IgD-negative memory B cell (primary cell): ENCODE results near the gene ITGA8. TPM values are rescaled to one million over a fixed set of nuclear protein-coding genes. Genes with fewer than 3 reads are reported as not detected.

Experiments
- H3K27ac Mint-ChIP-seq, 3 donors: one replicate each; pipeline ENCODE4 v1.8.0; 2020 to 2022; ENCODE audit warnings: mild to moderate bottlenecking in 3 of 3, mixed read lengths in 3 of 3, moderate library complexity in 1 of 3
- H3K27me3 Mint-ChIP-seq: one replicate; pipeline ENCODE4 v1.8.0; 2021; ENCODE audit warnings: mixed read lengths
- H3K36me3 Mint-ChIP-seq: one replicate; pipeline ENCODE4 v1.8.0; 2020; ENCODE audit warnings: mild to moderate bottlenecking, mixed read lengths
- H3K4me1 Mint-ChIP-seq, 3 donors: one replicate each; pipeline ENCODE4 v1.8.0; 2020 to 2022; ENCODE audit warnings: mixed read lengths in 3 of 3, mild to moderate bottlenecking in 1 of 3
- H3K4me3 Mint-ChIP-seq, 4 donors: one replicate each; pipeline ENCODE4 v1.8.0; 2020 to 2022; ENCODE audit warnings: mild to moderate bottlenecking in 4 of 4, mixed read lengths in 4 of 4, moderate library complexity in 3 of 4
- H3K9me3 Mint-ChIP-seq, 3 donors: one replicate each; pipeline ENCODE4 v1.8.0; 2020 to 2021; ENCODE audit warnings: mixed read lengths in 3 of 3, mild to moderate bottlenecking in 1 of 3
- polyA plus RNA-seq: library from polyadenylated mRNA; unstranded; fragments of 300-500 nt; fragmentation: Illumina TruSeq; gene quantifications from one replicate; pipeline ENCODE4 v1.2.3, GENCODE V29; 2021

Gene ITGA8
- polyA plus RNA-seq, 1 donor from 2014 or later = not detected

DNA sequence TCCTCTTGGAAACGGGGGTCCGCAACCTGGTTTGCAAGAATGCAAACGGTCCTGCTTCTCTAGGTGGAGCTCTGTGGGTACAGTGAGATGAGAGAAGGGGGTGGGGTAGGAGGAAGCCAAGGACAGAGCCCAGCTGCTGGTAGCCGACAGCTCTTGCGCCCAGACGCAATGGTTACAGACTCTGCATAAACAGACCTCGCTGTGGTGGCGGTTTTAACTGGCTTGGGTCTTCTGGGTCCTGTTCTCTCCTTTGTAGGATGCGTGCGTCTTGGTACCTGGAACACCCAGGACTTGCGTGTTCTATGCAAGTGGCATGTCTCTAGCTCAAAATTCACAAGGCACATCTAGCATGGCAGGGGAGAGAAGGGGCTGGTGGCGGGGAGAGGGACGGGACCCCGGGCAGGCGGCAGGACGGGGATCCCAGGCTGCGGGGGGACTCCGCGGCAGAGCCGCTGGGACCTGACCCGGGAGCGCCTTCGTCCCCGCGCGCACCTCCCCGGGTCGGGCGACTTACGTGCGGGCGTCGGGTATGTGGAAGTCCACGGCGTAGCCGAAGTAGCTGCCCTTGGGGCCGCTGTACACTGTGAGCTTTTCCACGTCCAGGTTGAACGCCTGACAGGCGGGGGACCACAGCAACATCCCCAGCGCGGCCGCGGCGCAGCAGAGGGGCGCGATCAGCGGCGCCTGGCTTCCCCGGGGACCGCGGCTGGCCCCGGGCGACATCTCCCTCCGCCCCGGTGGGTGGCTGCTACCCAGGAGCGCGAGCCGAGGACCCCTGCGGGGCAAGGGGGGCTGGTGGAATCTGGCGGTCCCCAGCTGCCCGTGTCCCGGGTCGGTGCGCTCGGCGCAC is 448 bp downstream of the ITGA8 start:
- Mint-ChIP-seq H3K27ac (peak overlapping the region in 1 of 3 donors; percentile 50), H3K36me3 (no peaks in the 10 kb centered on the region), H3K9me3 (no peaks in the 10 kb centered on the region), H3K4me3 (peak overlapping the region in 3 of 4 donors; percentile 27 to 68 (median 47)), H3K4me1 (peaks cover 0 to 6% (median 0%) of the 10 kb centered on the region in 3 donors), H3K27me3 (peaks cover 24% of the 10 kb centered on the region)

GRCh38 chr10:15718694-15719048 is 1.1 kb downstream of the ITGA8 start:
- peak overlapping the region in 1 of 4 donors; percentile 16 for H3K4me3 Mint-ChIP-seq
- peak overlapping the region in 2 of 3 donors; percentile 50 to 65 for H3K27ac Mint-ChIP-seq
- peaks cover 24% of the 10 kb centered on the region for H3K27me3 Mint-ChIP-seq

DNA sequence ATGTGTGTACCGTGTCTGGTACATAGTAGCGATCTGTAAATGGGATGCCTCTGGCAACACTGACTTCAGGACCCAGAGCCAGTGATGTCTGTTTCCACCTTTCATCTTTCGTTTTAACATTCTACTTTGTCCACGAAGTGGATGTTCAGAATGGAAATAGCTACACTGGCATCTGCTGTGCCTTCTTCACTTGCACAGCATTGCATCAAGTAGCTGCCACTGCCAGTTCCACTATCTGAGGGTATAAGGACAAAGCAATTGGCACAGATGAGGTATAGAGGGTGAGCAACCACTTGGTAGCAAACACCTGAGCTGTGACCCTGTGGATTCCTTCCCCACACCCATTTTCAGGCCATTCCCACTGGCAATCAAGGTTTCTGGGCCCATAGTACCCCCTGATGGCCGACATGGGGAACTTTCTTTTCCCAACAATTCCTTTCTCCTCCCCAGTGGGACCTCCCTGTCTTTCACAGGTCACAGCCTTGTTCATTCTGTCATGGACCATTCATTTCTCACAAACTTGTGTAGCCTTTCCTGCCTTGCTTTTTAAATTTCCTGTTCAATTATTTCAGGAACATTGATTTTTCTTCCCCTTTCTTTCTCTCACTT is 4.0 kb downstream of the ITGA8 start:
- peaks cover 18% of the 10 kb centered on the region for H3K27me3 Mint-ChIP-seq
- H3K9me3 Mint-ChIP-seq = no peaks in the 10 kb centered on the region
- peaks cover 0 to 6% (median 0%) of the 10 kb centered on the region in 3 donors for H3K4me1 Mint-ChIP-seq
- H3K36me3 Mint-ChIP-seq = no peaks in the 10 kb centered on the region
- no peak overlapping the region for H3K4me3 Mint-ChIP-seq
- no peak overlapping the region for H3K27ac Mint-ChIP-seq

More at GRCh38 chr10:15718694-15719048, 1.1 kb downstream of the ITGA8 start:
- H3K4me1 Mint-ChIP-seq = peaks cover 0 to 6% (median 0%) of the 10 kb centered on the region in 3 donors
- H3K9me3 Mint-ChIP-seq = no peaks in the 10 kb centered on the region
- H3K36me3 Mint-ChIP-seq = no peaks in the 10 kb centered on the region

- Mint-ChIP-seq H3K4me3 (no peak overlapping the region), H3K27me3 (peaks cover 16% of the 10 kb centered on the region), H3K4me1 (peaks cover 0 to 5% (median 0%) of the 10 kb centered on the region in 3 donors), H3K27ac (no peak overlapping the region), H3K36me3 (no peaks in the 10 kb centered on the region), H3K9me3 (no peaks in the 10 kb centered on the region)
Measured at GRCh38 chr10:15714847-15715246, 4.9 kb downstream of the ITGA8 start.

- Mint-ChIP-seq H3K4me3 (no peak overlapping the region), H3K27ac (no peak overlapping the region), H3K36me3 (no peaks in the 10 kb centered on the region), H3K4me1 (no peaks in the 10 kb centered on the region), H3K27me3 (peaks cover 5% of the 10 kb centered on the region), H3K9me3 (no peaks in the 10 kb centered on the region)
Measured at GRCh38 chr10:15712883-15713282, 6.8 kb downstream of the ITGA8 start.

DNA sequence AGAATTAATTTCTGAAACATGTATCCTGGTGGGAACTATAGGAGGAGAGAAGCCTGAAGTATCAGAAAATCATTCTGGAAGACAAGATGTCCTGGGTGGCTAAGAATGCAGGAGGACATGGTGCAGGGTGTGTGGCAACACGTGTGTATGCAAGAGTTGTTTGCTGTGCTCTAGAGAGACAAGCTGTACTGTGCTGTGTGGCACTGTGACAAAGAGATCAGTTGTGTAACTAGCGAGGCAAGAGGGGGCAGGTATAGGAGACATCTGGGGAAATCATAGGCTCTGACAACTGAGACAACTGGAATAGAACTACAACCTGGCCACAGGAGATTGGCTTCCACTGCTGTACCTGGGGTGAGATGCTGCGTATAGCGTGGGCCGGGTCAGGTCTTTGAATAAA is 9.3 kb downstream of the ITGA8 start:
- no peaks in the 10 kb centered on the region for H3K36me3 Mint-ChIP-seq

DNA sequence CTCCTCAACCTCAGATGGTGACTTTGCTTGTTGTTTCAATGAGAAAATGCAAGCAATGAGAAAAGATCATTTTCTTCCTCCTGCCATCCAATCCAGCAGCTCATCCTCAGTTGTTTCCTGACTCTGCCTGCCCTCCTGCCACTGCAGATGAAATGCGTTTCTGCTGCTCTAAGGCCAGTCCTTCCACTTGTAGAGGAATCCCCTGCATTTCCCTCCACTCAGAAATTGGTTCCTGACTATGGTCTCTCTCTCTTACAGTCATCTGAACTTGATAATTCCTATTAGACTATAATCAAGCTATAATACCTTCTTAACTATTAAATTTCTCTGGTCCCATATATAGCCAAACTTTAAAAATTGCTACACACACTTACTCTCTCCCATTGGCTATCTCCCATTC is 14.4 kb downstream of the ITGA8 start:
- Mint-ChIP-seq H3K27ac (no peak overlapping the region), H3K9me3 (peaks cover 0 to 2% (median 0%) of the 10 kb centered on the region in 3 donors), H3K4me1 (no peaks in the 10 kb centered on the region), H3K4me3 (no peak overlapping the region), H3K36me3 (no peaks in the 10 kb centered on the region), H3K27me3 (no peaks in the 10 kb centered on the region)

More for the DNA sequence above, 9.3 kb downstream of the ITGA8 start:
- H3K27me3 Mint-ChIP-seq = peaks cover 1% of the 10 kb centered on the region
- H3K4me3 Mint-ChIP-seq = no peak overlapping the region
- H3K9me3 Mint-ChIP-seq = no peaks in the 10 kb centered on the region
- no peak overlapping the region for H3K27ac Mint-ChIP-seq
- no peaks in the 10 kb centered on the region for H3K4me1 Mint-ChIP-seq

DNA sequence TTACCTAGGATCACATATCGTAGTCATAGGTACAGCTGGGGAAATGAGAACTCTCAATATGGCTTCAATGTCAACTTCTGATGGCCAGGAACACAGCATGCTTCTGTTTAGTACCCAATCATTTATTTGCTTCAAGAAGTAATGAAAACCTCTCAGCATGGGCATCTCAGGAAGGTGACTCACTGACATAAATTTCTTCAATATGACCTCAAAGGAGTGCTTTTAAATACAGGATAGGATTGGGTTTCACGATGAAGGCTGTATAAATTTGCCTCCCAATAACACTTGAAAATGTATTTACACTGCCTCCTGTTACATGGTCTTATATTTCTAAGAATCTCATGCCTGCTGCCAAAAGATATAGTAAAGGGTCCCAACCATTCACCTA is 15.1 kb downstream of the ITGA8 start:
- Mint-ChIP-seq H3K9me3 (peaks cover 0 to 2% (median 0%) of the 10 kb centered on the region in 3 donors), H3K36me3 (no peaks in the 10 kb centered on the region), H3K27me3 (no peaks in the 10 kb centered on the region), H3K4me1 (no peaks in the 10 kb centered on the region), H3K27ac (no peak overlapping the region), H3K4me3 (no peak overlapping the region)

DNA sequence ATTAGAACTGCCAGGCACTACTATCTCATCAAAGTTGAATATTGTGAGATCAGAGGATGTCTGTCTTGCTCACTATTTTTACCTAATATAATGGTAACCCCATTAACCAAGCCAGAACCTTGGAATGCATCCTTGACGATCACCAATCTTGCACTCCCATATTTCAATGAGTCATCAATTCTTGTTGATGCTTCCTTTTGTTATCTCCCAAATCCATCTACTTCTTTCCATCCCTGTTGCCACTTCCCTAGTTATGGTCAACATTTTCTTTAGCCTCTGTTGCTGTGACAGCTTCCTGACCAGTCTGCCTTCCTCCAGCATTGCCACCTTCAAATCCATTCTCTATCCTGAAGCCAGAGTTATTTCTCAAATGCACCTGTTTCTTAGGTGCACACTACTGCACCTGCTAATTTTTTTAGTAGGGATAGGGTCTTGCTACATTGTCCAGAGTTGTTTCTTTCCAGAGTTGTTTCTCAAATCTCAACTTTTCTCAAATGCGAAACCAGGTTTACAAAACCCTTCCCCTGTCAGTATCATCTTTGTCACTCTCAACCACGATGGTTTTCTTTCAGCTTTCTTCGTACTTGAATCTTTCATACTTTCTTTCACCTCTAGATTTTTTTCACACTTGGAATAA is 15.7 kb downstream of the ITGA8 start:
- H3K9me3 Mint-ChIP-seq = peaks cover 0 to 4% (median 0%) of the 10 kb centered on the region in 3 donors
- no peaks in the 10 kb centered on the region for H3K36me3 Mint-ChIP-seq
- no peak overlapping the region for H3K27ac Mint-ChIP-seq
- H3K4me1 Mint-ChIP-seq = no peaks in the 10 kb centered on the region
- H3K27me3 Mint-ChIP-seq = no peaks in the 10 kb centered on the region
- no peak overlapping the region for H3K4me3 Mint-ChIP-seq

GRCh38 chr10:15703151-15703880 is 16.4 kb downstream of the ITGA8 start:
- H3K9me3 Mint-ChIP-seq = peaks cover 0 to 4% (median 1%) of the 10 kb centered on the region in 3 donors
- no peaks in the 10 kb centered on the region for H3K27me3 Mint-ChIP-seq
- no peaks in the 10 kb centered on the region for H3K4me1 Mint-ChIP-seq
- no peak overlapping the region for H3K27ac Mint-ChIP-seq
- no peaks in the 10 kb centered on the region for H3K36me3 Mint-ChIP-seq
- H3K4me3 Mint-ChIP-seq = no peak overlapping the region

DNA sequence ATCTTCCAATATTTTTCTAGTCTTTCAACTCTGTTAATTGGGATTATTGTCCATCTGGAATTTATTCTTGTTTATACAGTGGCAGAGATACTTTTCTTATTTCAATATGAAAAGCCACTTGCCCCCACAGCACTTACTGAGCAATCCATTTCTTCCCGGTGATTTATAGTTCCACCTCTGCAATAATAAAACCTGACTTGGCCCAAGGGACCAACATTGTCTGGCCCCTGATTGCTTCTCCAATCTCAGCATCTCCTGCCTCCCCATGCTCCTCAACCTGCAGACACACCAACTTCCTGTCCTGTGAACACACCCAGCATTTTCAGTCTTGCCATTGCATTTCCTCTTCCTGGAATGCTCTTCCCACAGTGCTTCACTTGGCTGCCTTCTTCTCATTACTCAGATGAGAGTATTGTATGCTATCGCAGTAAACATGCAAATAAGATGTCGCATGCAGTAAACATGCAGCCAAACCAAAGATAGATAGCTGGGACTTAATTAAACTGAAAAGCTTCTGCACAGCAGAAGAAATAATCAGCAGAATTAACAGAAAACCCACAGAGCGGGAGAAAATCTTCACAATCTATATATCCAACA is 19.5 kb downstream of the ITGA8 start:
- Mint-ChIP-seq H3K27me3 (no peaks in the 10 kb centered on the region), H3K4me3 (no peak overlapping the region), H3K9me3 (peaks cover 0 to 6% (median 1%) of the 10 kb centered on the region in 3 donors), H3K27ac (no peak overlapping the region), H3K4me1 (no peaks in the 10 kb centered on the region), H3K36me3 (no peaks in the 10 kb centered on the region)

GRCh38 chr10:15695852-15696251 is 23.9 kb downstream of the ITGA8 start:
- Mint-ChIP-seq H3K4me1 (no peaks in the 10 kb centered on the region), H3K9me3 (peaks cover 0 to 4% (median 1%) of the 10 kb centered on the region in 3 donors), H3K27me3 (no peaks in the 10 kb centered on the region), H3K27ac (no peak overlapping the region), H3K36me3 (no peaks in the 10 kb centered on the region), H3K4me3 (no peak overlapping the region)

- no peaks in the 10 kb centered on the region for H3K36me3 Mint-ChIP-seq
- no peak overlapping the region for H3K27ac Mint-ChIP-seq
- no peaks in the 10 kb centered on the region for H3K9me3 Mint-ChIP-seq
- H3K4me3 Mint-ChIP-seq = no peak overlapping the region
- peaks cover 3% of the 10 kb centered on the region for H3K27me3 Mint-ChIP-seq
- no peaks in the 10 kb centered on the region for H3K4me1 Mint-ChIP-seq
Measured at GRCh38 chr10:15690031-15690430, 29.7 kb downstream of the ITGA8 start.

- Mint-ChIP-seq H3K9me3 (peaks cover 0 to 2% (median 0%) of the 10 kb centered on the region in 3 donors), H3K27ac (peak overlapping the region in 1 of 3 donors; percentile 49), H3K36me3 (no peaks in the 10 kb centered on the region), H3K4me3 (no peak overlapping the region), H3K4me1 (peaks cover 0 to 1% (median 0%) of the 10 kb centered on the region in 3 donors), H3K27me3 (peaks cover 8% of the 10 kb centered on the region)
Measured at GRCh38 chr10:15684768-15685167, 35.0 kb downstream of the ITGA8 start.
